ENCODE measurements around the gene PLXNA2.
A peak's percentile ranks its signal among the peaks of the same experiment; 100 is the strongest.

The PLXNA2 gene

GRCh38 chr1:208268541-208269337, 24.6 kb upstream of the PLXNA2 start:
- DNase-seq (ENCODE audit: low read depth in 1 of 2, low spot score in 1 of 2): no peak

- DNase-seq (ENCODE audit: low read depth in 1 of 2, low spot score in 1 of 2): no peak
Observed at GRCh38 chr1:208265525-208265924, 21.3 kb upstream of the PLXNA2 start.

GRCh38 chr1:208265122-208265469, 20.9 kb upstream of the PLXNA2 start:
- DNase-seq (ENCODE audit: low read depth in 1 of 2, low spot score in 1 of 2): no peak

- no peak for DNase-seq (ENCODE audit: low read depth in 1 of 2, low spot score in 1 of 2)
Observed at GRCh38 chr1:208264469-208265121, 20.4 kb upstream of the PLXNA2 start.

GRCh38 chr1:208261874-208262273, 17.7 kb upstream of the PLXNA2 start:
- no peak for DNase-seq (ENCODE audit: low read depth in 1 of 2, low spot score in 1 of 2)

GRCh38 chr1:208258277-208258676, 14.1 kb upstream of the PLXNA2 start:
- DNase-seq (ENCODE audit: low read depth in 1 of 2, low spot score in 1 of 2): no peak

GRCh38 chr1:208257351-208257750, 13.2 kb upstream of the PLXNA2 start:
- no peak for DNase-seq (ENCODE audit: low read depth in 1 of 2, low spot score in 1 of 2)

GRCh38 chr1:208256556-208256955, 12.4 kb upstream of the PLXNA2 start:
- DNase-seq (ENCODE audit: low read depth in 1 of 2, low spot score in 1 of 2): no peak

- no peak for DNase-seq (ENCODE audit: low read depth in 1 of 2, low spot score in 1 of 2)
Observed at GRCh38 chr1:208256091-208256490, 11.9 kb upstream of the PLXNA2 start.

GRCh38 chr1:208254862-208255261, 10.7 kb upstream of the PLXNA2 start:
- no peak for DNase-seq (ENCODE audit: low read depth in 1 of 2, low spot score in 1 of 2)

GRCh38 chr1:208254376-208254775, 10.2 kb upstream of the PLXNA2 start:
- DNase-seq (ENCODE audit: low read depth in 1 of 2, low spot score in 1 of 2): no peak

GRCh38 chr1:208252836-208253576, 8.8 kb upstream of the PLXNA2 start:
- DNase-seq (ENCODE audit: low read depth in 1 of 2, low spot score in 1 of 2): no peak

- DNase-seq (ENCODE audit: low read depth in 1 of 2, low spot score in 1 of 2): no peak
Observed at GRCh38 chr1:208251911-208252835, 8.0 kb upstream of the PLXNA2 start.

GRCh38 chr1:208251015-208251414, 6.8 kb upstream of the PLXNA2 start:
- DNase-seq (ENCODE audit: low read depth in 1 of 2, low spot score in 1 of 2): no peak

- no peak for DNase-seq (ENCODE audit: low read depth in 1 of 2, low spot score in 1 of 2)
Observed at GRCh38 chr1:208250613-208251012, 6.4 kb upstream of the PLXNA2 start.

- DNase-seq (ENCODE audit: low read depth in 1 of 2, low spot score in 1 of 2): no peak
Observed at GRCh38 chr1:208248991-208249696, 5.0 kb upstream of the PLXNA2 start.

GRCh38 chr1:208248307-208248801, 4.2 kb upstream of the PLXNA2 start:
- no peak for DNase-seq (ENCODE audit: low read depth in 1 of 2, low spot score in 1 of 2)

GRCh38 chr1:208247696-208248095, 3.5 kb upstream of the PLXNA2 start:
- DNase-seq (ENCODE audit: low read depth in 1 of 2, low spot score in 1 of 2): no peak

GRCh38 chr1:208245185-208245705, 1.1 kb upstream of the PLXNA2 start:
- peak; percentile 45 to 56 for DNase-seq (ENCODE audit: low read depth in 1 of 2, low spot score in 1 of 2)

- no peak for DNase-seq (ENCODE audit: low read depth in 1 of 2, low spot score in 1 of 2)
Observed at GRCh38 chr1:208243527-208243966, 637 bp downstream of the PLXNA2 start.

Measured in activated T-helper 1 cell treated with anti-CD3 and anti-CD28 coated beads, Interleukin-2, amount 50 U/mL, for 16 hours (primary cell).